ENCODE results near the gene CYTH1.

Gene CYTH1

GRCh38 chr17:78781893-78782304 lies at the start of gene CYTH1:
Gene CYTH1 (minus strand): TSS chr17:78782273. CDS start chr17:78782223, 50 bp downstream.
- no peak for DNase-seq
- no peak for TF ChIP-seq CTCF (IDR thresholded peaks at IDR 0.05; ENCODE audit: low read depth, low read length, missing control alignments)
- no peaks in the 10 kb centered on the region for H3K36me3 ChIP-seq (replicated peaks)
- in situ Hi-C loops (cut with HindIII; ENCODE audit: low pct_ligation_motif_present, low sequenced_read_pairs), result no loop called here
- peak within 1 kb of the TSS; percentile 44 for H3K27ac ChIP-seq
- H3K4me3 ChIP-seq (ENCODE audit: low read depth, low read length), result peak within 1 kb of the TSS; percentile 81
- H3K27me3 ChIP-seq (replicated peaks), result no peaks in the 10 kb centered on the region

- peaks cover 69% of the 10 kb centered on the region for H3K36me3 ChIP-seq (replicated peaks)
- TF ChIP-seq CTCF (IDR thresholded peaks at IDR 0.05; ENCODE audit: low read depth, low read length, missing control alignments), result no peak
- no peak for DNase-seq
- H3K27ac ChIP-seq, result no peak overlapping the region
- H3K4me3 ChIP-seq (ENCODE audit: low read depth, low read length), result no peak overlapping the region
- no peaks in the 10 kb centered on the region for H3K27me3 ChIP-seq (replicated peaks)
- in situ Hi-C loops (cut with HindIII; ENCODE audit: low pct_ligation_motif_present, low sequenced_read_pairs), result no loop called here
Observed at GRCh38 chr17:78829477-78829876, 47.4 kb upstream of the CYTH1 start.

GRCh38 chr17:78828470-78829185 lies 46.6 kb upstream of the CYTH1 start:
- peak; percentile 73 for DNase-seq
- H3K27me3 ChIP-seq (replicated peaks), result no peaks in the 10 kb centered on the region
- peak overlapping the region; percentile 39 for H3K27ac ChIP-seq
- in situ Hi-C loops (cut with HindIII; ENCODE audit: low pct_ligation_motif_present, low sequenced_read_pairs), result no loop called here
- no peak overlapping the region for H3K4me3 ChIP-seq (ENCODE audit: low read depth, low read length)
- H3K36me3 ChIP-seq (replicated peaks), result peaks cover 68% of the 10 kb centered on the region
- TF ChIP-seq CTCF (IDR thresholded peaks at IDR 0.05; ENCODE audit: low read depth, low read length, missing control alignments), result peak; percentile 81

- no peak for DNase-seq
- no peaks in the 10 kb centered on the region for H3K27me3 ChIP-seq (replicated peaks)
- H3K27ac ChIP-seq, result peak overlapping the region; percentile 94
- TF ChIP-seq CTCF (IDR thresholded peaks at IDR 0.05; ENCODE audit: low read depth, low read length, missing control alignments), result no peak
- no peak overlapping the region for H3K4me3 ChIP-seq (ENCODE audit: low read depth, low read length)
- peaks cover 53% of the 10 kb centered on the region for H3K36me3 ChIP-seq (replicated peaks)
- in situ Hi-C loops (cut with HindIII; ENCODE audit: low pct_ligation_motif_present, low sequenced_read_pairs), result no loop called here
Observed at GRCh38 chr17:78826836-78827509, 44.9 kb upstream of the CYTH1 start.

- in situ Hi-C loops (cut with HindIII; ENCODE audit: low pct_ligation_motif_present, low sequenced_read_pairs), result no loop called here
- H3K27me3 ChIP-seq (replicated peaks), result no peaks in the 10 kb centered on the region
- no peak overlapping the region for H3K4me3 ChIP-seq (ENCODE audit: low read depth, low read length)
- TF ChIP-seq CTCF (IDR thresholded peaks at IDR 0.05; ENCODE audit: low read depth, low read length, missing control alignments), result no peak
- H3K36me3 ChIP-seq (replicated peaks), result peaks cover 57% of the 10 kb centered on the region
- H3K27ac ChIP-seq, result peak overlapping the region; percentile 94
- peak; percentile 72 for DNase-seq
Observed at GRCh38 chr17:78826421-78826820, 44.3 kb upstream of the CYTH1 start.

All from brain microvascular endothelial cell (primary cell).